Kidney tubule cell (primary cell): ENCODE results near the gene PRSS27.
"Not testable (repeated sequence)": the region's sequence is repeated elsewhere in the genome, so short reads cannot be mapped to it uniquely, and the experiment has no call there.

Experiments
- DNase-seq: peaks from one replicate; pipeline ENCODE4 v3.0.0-alpha.2; 2018; ENCODE audit warnings: low spot score

PRSS27 gene

GRCh38 chr16:2673066-2673999 is 46.7 kb downstream of the PRSS27 start:
- DNase-seq, result peak; percentile 96

- no peak for DNase-seq
These were observed 48.3 kb downstream of the PRSS27 start for GRCh38 chr16:2671741-2672140.

GRCh38 chr16:2671193-2671592 is 48.8 kb downstream of the PRSS27 start:
- not testable (repeated sequence) for DNase-seq

GRCh38 chr16:2670017-2670416 is 50.0 kb downstream of the PRSS27 start:
- peak; percentile 66 for DNase-seq

GRCh38 chr16:2669587-2669986 is 50.4 kb downstream of the PRSS27 start:
- not testable (repeated sequence) for DNase-seq

GRCh38 chr16:2666671-2667070 is 53.4 kb downstream of the PRSS27 start:
- not testable (repeated sequence) for DNase-seq

GRCh38 chr16:2664574-2664982 is 55.4 kb downstream of the PRSS27 start:
- DNase-seq, result no peak

- peak; percentile 26 for DNase-seq
These were observed 56.2 kb downstream of the PRSS27 start for GRCh38 chr16:2663553-2664546.
